ENCODE measurements around the gene MBD3L3. TPM values are rescaled to one million over a fixed set of nuclear protein-coding genes. Genes with fewer than 3 reads are reported as not detected.
A peak's percentile ranks its signal among the peaks of the same experiment; 100 is the strongest.

Gene MBD3L3
- total RNA-seq, 2 donors from 2014 or later, result not detected

GRCh38 chr19:7098701-7099596 is 40.5 kb upstream of the MBD3L3 start:
- DNase-seq (ENCODE audit: low spot score) (peak; percentile 60), ATAC-seq (ENCODE audit: insufficient number of reproducible peaks, low FRiP score, low read depth) (peak; percentile 90)
- Histone ChIP-seq H3K4me1 (ENCODE audit: control insufficient read depth in 1 of 2, low read depth in 2 of 2) (no peaks in the 10 kb centered on the region), H3K27ac (peak overlapping the region; percentile 83 to 97), H3K27me3 (replicated peaks; ENCODE audit: insufficient read depth) (no peaks in the 10 kb centered on the region), H3K4me3 (peak overlapping the region; percentile 92), H3K36me3 (no peaks in the 10 kb centered on the region), H3K9me3 (peaks cover 8% of the 10 kb centered on the region)
- no peak for TF ChIP-seq CTCF (IDR thresholded peaks at IDR 0.05)

- no peak for TF ChIP-seq CTCF (IDR thresholded peaks at IDR 0.05)
- no peaks in the 10 kb centered on the region for H3K27me3 ChIP-seq (replicated peaks; ENCODE audit: insufficient read depth)
- ATAC-seq (ENCODE audit: insufficient number of reproducible peaks, low FRiP score, low read depth) (no peak), DNase-seq (ENCODE audit: low spot score) (no peak)
- H3K4me1 ChIP-seq (ENCODE audit: control insufficient read depth in 1 of 2, low read depth in 2 of 2), result no peaks in the 10 kb centered on the region
- no peaks in the 10 kb centered on the region for H3K36me3 ChIP-seq
- H3K9me3 ChIP-seq, result peaks cover 12% of the 10 kb centered on the region
- H3K27ac ChIP-seq, result peak overlapping the region in 1 of 2 donors; percentile 97
- peak overlapping the region; percentile 92 for H3K4me3 ChIP-seq
Observed at GRCh38 chr19:7098096-7098495, 39.6 kb upstream of the MBD3L3 start.

GRCh38 chr19:7088999-7089398 is 30.5 kb upstream of the MBD3L3 start:
- no peaks in the 10 kb centered on the region for H3K4me1 ChIP-seq (ENCODE audit: control insufficient read depth in 1 of 2, low read depth in 2 of 2)
- ATAC-seq (ENCODE audit: insufficient number of reproducible peaks, low FRiP score, low read depth) (no peak), DNase-seq (ENCODE audit: low spot score) (no peak)
- H3K36me3 ChIP-seq, result peaks cover 10% of the 10 kb centered on the region
- no peak overlapping the region for H3K27ac ChIP-seq
- TF ChIP-seq CTCF (IDR thresholded peaks at IDR 0.05), result no peak
- H3K9me3 ChIP-seq, result peaks cover 78% of the 10 kb centered on the region
- no peaks in the 10 kb centered on the region for H3K27me3 ChIP-seq (replicated peaks; ENCODE audit: insufficient read depth)
- H3K4me3 ChIP-seq, result no peak overlapping the region

- no peaks in the 10 kb centered on the region for H3K4me1 ChIP-seq (ENCODE audit: control insufficient read depth in 1 of 2, low read depth in 2 of 2)
- H3K9me3 ChIP-seq, result peaks cover 98% of the 10 kb centered on the region
- H3K27ac ChIP-seq, result no peak overlapping the region
- DNase-seq (ENCODE audit: low spot score) (no peak), ATAC-seq (ENCODE audit: insufficient number of reproducible peaks, low FRiP score, low read depth) (no peak)
- H3K4me3 ChIP-seq, result peak overlapping the region; percentile 2
- no peak for TF ChIP-seq CTCF (IDR thresholded peaks at IDR 0.05)
- H3K27me3 ChIP-seq (replicated peaks; ENCODE audit: insufficient read depth), result no peaks in the 10 kb centered on the region
- peaks cover 67% of the 10 kb centered on the region for H3K36me3 ChIP-seq
Observed at GRCh38 chr19:7083076-7083956, 24.8 kb upstream of the MBD3L3 start.

- ATAC-seq (ENCODE audit: insufficient number of reproducible peaks, low FRiP score, low read depth) (no peak), DNase-seq (ENCODE audit: low spot score) (no peak)
- no peak overlapping the region for H3K4me3 ChIP-seq
- H3K27me3 ChIP-seq (replicated peaks; ENCODE audit: insufficient read depth), result no peaks in the 10 kb centered on the region
- H3K9me3 ChIP-seq, result peaks cover 77% of the 10 kb centered on the region
- no peaks in the 10 kb centered on the region for H3K4me1 ChIP-seq (ENCODE audit: control insufficient read depth in 1 of 2, low read depth in 2 of 2)
- H3K27ac ChIP-seq, result no peak overlapping the region
- TF ChIP-seq CTCF (IDR thresholded peaks at IDR 0.05), result no peak
- peaks cover 96% of the 10 kb centered on the region for H3K36me3 ChIP-seq
Observed at GRCh38 chr19:7078008-7078407, 19.5 kb upstream of the MBD3L3 start.
